ENCODE results near the gene SMIM24. TPM values are rescaled to one million over a fixed set of nuclear protein-coding genes. Genes with fewer than 3 reads are reported as not detected.
"Not testable (repeated sequence)": the region's sequence is repeated elsewhere in the genome, so short reads cannot be mapped to it uniquely, and the experiment has no call there.

SMIM24 gene
- total RNA-seq, 1 donor from 2014 or later = not detected

GRCh38 chr19:3431760-3432397, 48.4 kb downstream of the SMIM24 start:
- no peaks in the 10 kb centered on the region for H3K36me3 Mint-ChIP-seq (ENCODE audit: unreplicated experiment)
- TF ChIP-seq, protein P1, sequence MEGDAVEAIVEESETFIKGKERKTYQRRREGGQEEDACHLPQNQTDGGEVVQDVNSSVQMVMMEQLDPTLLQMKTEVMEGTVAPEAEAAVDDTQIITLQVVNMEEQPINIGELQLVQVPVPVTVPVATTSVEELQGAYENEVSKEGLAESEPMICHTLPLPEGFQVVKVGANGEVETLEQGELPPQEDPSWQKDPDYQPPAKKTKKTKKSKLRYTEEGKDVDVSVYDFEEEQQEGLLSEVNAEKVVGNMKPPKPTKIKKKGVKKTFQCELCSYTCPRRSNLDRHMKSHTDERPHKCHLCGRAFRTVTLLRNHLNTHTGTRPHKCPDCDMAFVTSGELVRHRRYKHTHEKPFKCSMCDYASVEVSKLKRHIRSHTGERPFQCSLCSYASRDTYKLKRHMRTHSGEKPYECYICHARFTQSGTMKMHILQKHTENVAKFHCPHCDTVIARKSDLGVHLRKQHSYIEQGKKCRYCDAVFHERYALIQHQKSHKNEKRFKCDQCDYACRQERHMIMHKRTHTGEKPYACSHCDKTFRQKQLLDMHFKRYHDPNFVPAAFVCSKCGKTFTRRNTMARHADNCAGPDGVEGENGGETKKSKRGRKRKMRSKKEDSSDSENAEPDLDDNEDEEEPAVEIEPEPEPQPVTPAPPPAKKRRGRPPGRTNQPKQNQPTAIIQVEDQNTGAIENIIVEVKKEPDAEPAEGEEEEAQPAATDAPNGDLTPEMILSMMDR (IDR thresholded peaks at IDR 0.05; ENCODE audit: partially characterized antibody, unreplicated experiment) = no peak
- peaks cover 9% of the 10 kb centered on the region for H3K27me3 Mint-ChIP-seq (ENCODE audit: unreplicated experiment)
- peaks cover 11% of the 10 kb centered on the region for H3K9me3 Mint-ChIP-seq (ENCODE audit: unreplicated experiment)
- no peaks in the 10 kb centered on the region for H3K4me1 Mint-ChIP-seq (ENCODE audit: low read depth, unreplicated experiment)
- DNase-seq = no peak
- no peak overlapping the region for H3K4me3 Mint-ChIP-seq (ENCODE audit: unreplicated experiment)
- no peak overlapping the region for H3K27ac Mint-ChIP-seq (ENCODE audit: unreplicated experiment)

DNA sequence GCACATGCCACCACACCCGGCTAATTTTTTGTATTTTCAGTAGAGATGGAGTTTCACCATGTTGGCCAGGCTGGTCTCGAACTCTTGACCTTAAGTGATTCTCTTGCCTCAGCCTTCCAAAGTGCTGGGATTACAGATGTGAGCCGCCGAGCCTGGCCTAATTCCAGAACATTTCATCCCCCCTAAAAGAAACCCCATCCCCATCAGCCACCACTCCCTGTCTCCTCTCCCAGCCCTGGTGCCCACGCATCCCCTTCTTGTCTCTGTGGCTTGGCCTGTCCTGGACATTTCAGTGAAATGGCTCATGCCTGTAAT, 50.0 kb downstream of the SMIM24 start:
- H3K4me1 Mint-ChIP-seq (ENCODE audit: low read depth, unreplicated experiment); H3K4me3 Mint-ChIP-seq (ENCODE audit: unreplicated experiment); DNase-seq; H3K27ac Mint-ChIP-seq (ENCODE audit: unreplicated experiment); H3K36me3 Mint-ChIP-seq (ENCODE audit: unreplicated experiment): not testable (repeated sequence)
- Mint-ChIP-seq H3K27me3 (ENCODE audit: unreplicated experiment) (peaks cover 12% of the 10 kb centered on the region), H3K9me3 (ENCODE audit: unreplicated experiment) (peaks cover 11% of the 10 kb centered on the region)

GRCh38 chr19:3426433-3426832, 53.9 kb downstream of the SMIM24 start:
- Mint-ChIP-seq H3K4me3 (ENCODE audit: unreplicated experiment) (no peak overlapping the region), H3K27me3 (ENCODE audit: unreplicated experiment) (peaks cover 9% of the 10 kb centered on the region), H3K9me3 (ENCODE audit: unreplicated experiment) (peaks cover 7% of the 10 kb centered on the region), H3K4me1 (ENCODE audit: low read depth, unreplicated experiment) (no peaks in the 10 kb centered on the region), H3K27ac (ENCODE audit: unreplicated experiment) (no peak overlapping the region), H3K36me3 (ENCODE audit: unreplicated experiment) (no peaks in the 10 kb centered on the region)
- no peak for DNase-seq
- TF ChIP-seq, protein P1 (IDR thresholded peaks at IDR 0.05; ENCODE audit: partially characterized antibody, unreplicated experiment) = no peak

Other genes starting within 250 kb of the SMIM24 start
- 2.0 TPM for gene NFIC, start 113.9 kb downstream of the SMIM24 start, total RNA-seq (ENCODE audit: unreplicated experiment)
- gene SMIM44, start 2.9 kb upstream of the SMIM24 start, total RNA-seq (ENCODE audit: unreplicated experiment) = not detected
- gene DOHH, start 20.1 kb upstream of the SMIM24 start, total RNA-seq (ENCODE audit: unreplicated experiment) = 8.5 TPM
- 51.3 TPM for gene FZR1, start 25.8 kb upstream of the SMIM24 start, total RNA-seq (ENCODE audit: unreplicated experiment)
- 2.5 TPM for gene TEKTIP1, start 58.6 kb upstream of the SMIM24 start, total RNA-seq (ENCODE audit: unreplicated experiment)
- 134 TPM for gene MFSD12, start 77.1 kb upstream of the SMIM24 start, total RNA-seq (ENCODE audit: unreplicated experiment)
- 55.3 TPM for gene HMG20B, start 92.4 kb upstream of the SMIM24 start, total RNA-seq (ENCODE audit: unreplicated experiment)
- 0.20 TPM for gene GIPC3, start 105.0 kb upstream of the SMIM24 start, total RNA-seq (ENCODE audit: unreplicated experiment)
- gene TBXA2R, start 126.3 kb upstream of the SMIM24 start, total RNA-seq (ENCODE audit: unreplicated experiment) = not detected
- gene CACTIN, start 146.3 kb upstream of the SMIM24 start, total RNA-seq (ENCODE audit: unreplicated experiment) = 29.7 TPM
- 169 TPM for gene PIP5K1C, start 219.9 kb upstream of the SMIM24 start, total RNA-seq (ENCODE audit: unreplicated experiment)
- 3.1 TPM for gene TJP3, start 227.9 kb upstream of the SMIM24 start, total RNA-seq (ENCODE audit: unreplicated experiment)

Data from glutamatergic neuron (in vitro differentiated cells).